ENCODE results near the gene CROCC. TPM values are rescaled to one million over a fixed set of nuclear protein-coding genes. Genes with fewer than 3 reads are reported as not detected.

CROCC gene
- total RNA-seq, 4 donors from 2014 or later: 8.0 to 34.5 (median 30.0) TPM

- peak overlapping the region in 3 of 4 donors; percentile 73 to 77 (median 75) for H3K27ac ChIP-seq
- 81 to 89% methylated on average over 6 to 9 of the region's 10 CpGs for WGBS, 2 donors (ENCODE audit: low coverage in 1 of 2)
Observed at GRCh38 chr1:16981269-16981849, 59.6 kb downstream of the CROCC start.

GRCh38 chr1:16982902-16983301 is 61.2 kb downstream of the CROCC start:
- H3K27me3 ChIP-seq: peaks cover 35% of the 10 kb centered on the region
- H3K36me3 ChIP-seq: peaks cover 0 to 32% of the 10 kb centered on the region in 2 donors
- 78 to 93% methylated on average over 8 to 11 of the region's 11 CpGs for WGBS, 2 donors (ENCODE audit: low coverage in 1 of 2)
- no peak for ATAC-seq
- no peak overlapping the region for H3K4me3 ChIP-seq
- TF ChIP-seq EP300 (IDR thresholded peaks at IDR 0.05) (no peak), POLR2A (IDR thresholded peaks at IDR 0.05) (no peak), POLR2AphosphoS5 (IDR thresholded peaks at IDR 0.05) (no peak), CTCF (IDR thresholded peaks at IDR 0.05) (no peak)
- peaks cover 0 to 39% (median 0%) of the 10 kb centered on the region in 3 donors for H3K4me1 ChIP-seq
- H3K27ac ChIP-seq: no peak overlapping the region
- H3K9me3 ChIP-seq: no peaks in the 10 kb centered on the region

More at GRCh38 chr1:16981269-16981849, 59.6 kb downstream of the CROCC start:
- TF ChIP-seq CTCF (IDR thresholded peaks at IDR 0.05): no peak
- no peak for TF ChIP-seq POLR2AphosphoS5 (IDR thresholded peaks at IDR 0.05)
- no peak for TF ChIP-seq EP300 (IDR thresholded peaks at IDR 0.05)
- no peak for TF ChIP-seq POLR2A (IDR thresholded peaks at IDR 0.05)
- peaks cover 0 to 17% of the 10 kb centered on the region in 2 donors for H3K36me3 ChIP-seq
- peaks cover 35% of the 10 kb centered on the region for H3K27me3 ChIP-seq
- peaks cover 0 to 42% (median 0%) of the 10 kb centered on the region in 3 donors for H3K4me1 ChIP-seq
- ATAC-seq: no peak
- no peaks in the 10 kb centered on the region for H3K9me3 ChIP-seq
- no peak overlapping the region for H3K4me3 ChIP-seq

- H3K27me3 ChIP-seq: peaks cover 35% of the 10 kb centered on the region
- ATAC-seq: no peak
- H3K4me3 ChIP-seq: no peak overlapping the region
- TF ChIP-seq EP300 (IDR thresholded peaks at IDR 0.05) (no peak), POLR2AphosphoS5 (IDR thresholded peaks at IDR 0.05) (no peak), CTCF (IDR thresholded peaks at IDR 0.05) (no peak), POLR2A (IDR thresholded peaks at IDR 0.05) (no peak)
- WGBS, 2 donors (ENCODE audit: low coverage in 1 of 2): 100% methylated on average over 2 to 3 of the region's 4 CpGs
- no peaks in the 10 kb centered on the region for H3K9me3 ChIP-seq
- H3K27ac ChIP-seq: no peak overlapping the region
- H3K36me3 ChIP-seq: peaks cover 0 to 40% of the 10 kb centered on the region in 2 donors
- H3K4me1 ChIP-seq: peaks cover 0 to 32% (median 0%) of the 10 kb centered on the region in 3 donors
Observed at GRCh38 chr1:16983649-16984048, 61.9 kb downstream of the CROCC start.

GRCh38 chr1:16984717-16985116 is 63.0 kb downstream of the CROCC start:
- Histone ChIP-seq H3K4me3 (no peak overlapping the region), H3K27me3 (peaks cover 30% of the 10 kb centered on the region), H3K9me3 (no peaks in the 10 kb centered on the region), H3K36me3 (peaks cover 0 to 50% of the 10 kb centered on the region in 2 donors), H3K4me1 (peaks cover 0 to 22% (median 0%) of the 10 kb centered on the region in 3 donors), H3K27ac (peak overlapping the region in 3 of 4 donors; percentile 26 to 45 (median 36))
- no CpG with 5 or more reads among the region's 7 CpGs for WGBS, 2 donors (ENCODE audit: low coverage in 1 of 2)
- TF ChIP-seq POLR2A (IDR thresholded peaks at IDR 0.05) (no peak), POLR2AphosphoS5 (IDR thresholded peaks at IDR 0.05) (peak; percentile 53), EP300 (IDR thresholded peaks at IDR 0.05) (no peak)
- ATAC-seq: peak; percentile 84

GRCh38 chr1:16986113-16986512 is 64.4 kb downstream of the CROCC start:
- Histone ChIP-seq H3K4me3 (no peak overlapping the region), H3K27ac (no peak overlapping the region), H3K4me1 (peaks cover 0 to 9% (median 0%) of the 10 kb centered on the region in 3 donors), H3K9me3 (no peaks in the 10 kb centered on the region), H3K36me3 (peaks cover 0 to 64% of the 10 kb centered on the region in 2 donors), H3K27me3 (peaks cover 16% of the 10 kb centered on the region)
- TF ChIP-seq CTCF (IDR thresholded peaks at IDR 0.05): no peak
- TF ChIP-seq EP300 (IDR thresholded peaks at IDR 0.05): no peak
- no peak for TF ChIP-seq POLR2A (IDR thresholded peaks at IDR 0.05)
- no peak for TF ChIP-seq POLR2AphosphoS5 (IDR thresholded peaks at IDR 0.05)
- ATAC-seq: no peak
- WGBS, 2 donors (ENCODE audit: low coverage in 1 of 2): 100% methylated on average over 1 of the region's 19 CpGs; no CpG with 5 or more reads in 1 of the 2 donors

Data from gastroesophageal sphincter (tissue), 4 donors.